Astrocyte of the spinal cord (primary cell): Measurements from ENCODE around the gene PPCS.
A peak's percentile ranks its signal among the peaks of the same experiment; 100 is the strongest.
"Not testable (repeated sequence)": the region's sequence is repeated elsewhere in the genome, so short reads cannot be mapped to it uniquely, and the experiment has no call there.

Experiments used
- DNase-seq: peaks from one replicate; pipeline ENCODE4 v3.0.0; 2011; ENCODE audit warnings: low read depth, low spot score
- H3K4me3 ChIP-seq: 2 replicates; pipeline ENCODE4 v1.5.1; 2011; ENCODE audit warnings: low read depth, mild to moderate bottlenecking, low read length, moderate library complexity
- in situ Hi-C: cut with HindIII; loops from 2 replicates; pipeline ENCODE4 v1.10.0; 2017; ENCODE audit warnings: low sequenced_read_pairs
- TF ChIP-seq, protein P1 (sequence below): IDR thresholded peaks from 2 replicates; pipeline ENCODE4 v1.5.1; 2012; ENCODE audit warnings: low read depth, mild to moderate bottlenecking, low read length, inconsistent platforms

Gene PPCS

DNA sequence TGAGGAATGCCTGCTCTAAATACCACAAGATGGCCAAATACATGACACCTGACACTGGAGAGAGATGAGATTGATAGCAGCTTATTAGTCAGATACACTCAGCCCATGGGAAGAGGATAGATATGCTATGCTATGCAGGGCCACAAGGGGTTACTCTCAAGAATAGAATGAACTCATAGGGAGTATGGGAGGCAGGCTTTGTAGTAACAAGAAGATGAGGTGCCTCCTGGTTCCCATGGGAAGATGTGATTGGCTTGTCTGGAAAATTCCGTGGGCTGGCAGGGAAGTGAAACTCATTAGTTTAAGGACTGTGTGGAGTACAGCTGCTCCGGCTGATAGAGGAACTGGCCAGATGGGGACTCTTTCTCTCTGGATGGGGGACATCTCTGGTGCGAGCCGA is 23.3 kb downstream of the PPCS start:
- TF ChIP-seq, protein P1, sequence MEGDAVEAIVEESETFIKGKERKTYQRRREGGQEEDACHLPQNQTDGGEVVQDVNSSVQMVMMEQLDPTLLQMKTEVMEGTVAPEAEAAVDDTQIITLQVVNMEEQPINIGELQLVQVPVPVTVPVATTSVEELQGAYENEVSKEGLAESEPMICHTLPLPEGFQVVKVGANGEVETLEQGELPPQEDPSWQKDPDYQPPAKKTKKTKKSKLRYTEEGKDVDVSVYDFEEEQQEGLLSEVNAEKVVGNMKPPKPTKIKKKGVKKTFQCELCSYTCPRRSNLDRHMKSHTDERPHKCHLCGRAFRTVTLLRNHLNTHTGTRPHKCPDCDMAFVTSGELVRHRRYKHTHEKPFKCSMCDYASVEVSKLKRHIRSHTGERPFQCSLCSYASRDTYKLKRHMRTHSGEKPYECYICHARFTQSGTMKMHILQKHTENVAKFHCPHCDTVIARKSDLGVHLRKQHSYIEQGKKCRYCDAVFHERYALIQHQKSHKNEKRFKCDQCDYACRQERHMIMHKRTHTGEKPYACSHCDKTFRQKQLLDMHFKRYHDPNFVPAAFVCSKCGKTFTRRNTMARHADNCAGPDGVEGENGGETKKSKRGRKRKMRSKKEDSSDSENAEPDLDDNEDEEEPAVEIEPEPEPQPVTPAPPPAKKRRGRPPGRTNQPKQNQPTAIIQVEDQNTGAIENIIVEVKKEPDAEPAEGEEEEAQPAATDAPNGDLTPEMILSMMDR, result peak; percentile 17
- in situ Hi-C loops, result no loop called here
- no peak for DNase-seq

DNA sequence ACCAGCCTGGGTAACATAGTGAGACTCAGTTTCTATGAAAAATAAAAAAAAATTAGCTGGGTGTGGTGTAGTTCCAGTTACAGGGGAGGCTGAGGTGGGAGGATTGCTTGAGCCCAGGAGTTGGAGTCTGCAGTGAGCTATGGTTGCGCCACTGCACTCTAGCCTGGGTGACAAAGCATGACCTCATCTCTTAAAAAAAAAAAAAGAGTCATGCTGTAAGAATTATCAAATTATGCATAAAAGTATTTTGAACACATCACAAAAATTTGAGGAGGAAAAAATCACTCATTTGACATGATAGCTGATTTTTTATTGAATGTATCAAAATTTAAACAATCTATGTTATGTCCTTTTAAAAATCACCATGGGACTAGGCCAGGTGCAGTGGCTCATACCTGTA is 24.6 kb downstream of the PPCS start:
- no peak overlapping the region for H3K4me3 ChIP-seq
- TF ChIP-seq, protein P1, result no peak
- no peak for DNase-seq
- in situ Hi-C loops, result no loop called here

More for the DNA sequence above, 23.3 kb downstream of the PPCS start:
- H3K4me3 ChIP-seq, result no peak overlapping the region

DNA sequence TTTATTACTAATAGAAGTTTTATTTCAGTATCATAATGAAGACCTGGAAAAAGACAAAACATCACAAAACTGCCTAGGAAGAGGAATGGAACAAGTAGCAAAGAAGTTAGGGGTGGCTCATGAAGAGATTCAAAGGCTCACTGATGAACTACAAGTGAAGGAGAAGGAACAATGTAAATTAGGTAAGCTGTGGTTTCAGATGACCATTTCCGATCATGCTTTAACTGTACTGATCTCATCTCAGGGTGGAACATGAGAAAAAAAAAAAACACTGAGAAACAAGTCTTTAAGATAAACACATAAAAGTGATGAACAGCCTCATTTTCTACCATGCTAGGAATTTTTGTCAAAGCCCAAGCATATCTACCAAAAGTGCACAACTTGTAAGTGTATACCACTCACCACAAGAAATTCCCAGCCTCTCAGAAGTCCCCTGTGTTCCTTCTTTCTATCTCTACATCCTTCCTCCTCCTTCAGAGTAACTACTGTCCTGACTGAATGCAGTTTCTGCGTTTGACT is 26.4 kb downstream of the PPCS start:
- peak; percentile 33 for DNase-seq
- no peak overlapping the region for H3K4me3 ChIP-seq
- in situ Hi-C loops, result no loop called here
- TF ChIP-seq, protein P1, result no peak

DNA sequence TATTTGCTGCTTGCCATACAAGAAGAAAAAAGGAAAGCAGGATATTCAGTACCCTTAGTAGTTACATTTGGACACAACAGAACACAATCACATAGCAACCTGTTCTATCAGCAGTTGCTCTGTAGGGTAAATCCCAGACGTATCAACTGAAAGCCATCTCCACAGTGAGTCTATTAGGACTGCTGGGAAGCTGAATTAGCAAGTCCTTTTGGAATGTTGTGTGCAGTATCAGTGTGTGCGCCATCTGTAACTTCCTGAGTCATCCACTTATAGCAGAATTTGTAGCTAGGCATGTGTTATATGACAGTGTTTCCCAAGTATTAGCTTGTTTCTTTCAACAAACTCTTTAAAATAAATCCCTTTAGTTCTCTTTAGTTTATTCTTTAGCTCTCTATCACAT is 28.0 kb downstream of the PPCS start:
- in situ Hi-C loops, result no loop called here
- H3K4me3 ChIP-seq, result no peak overlapping the region
- TF ChIP-seq, protein P1, result no peak
- DNase-seq, result peak; percentile 87

DNA sequence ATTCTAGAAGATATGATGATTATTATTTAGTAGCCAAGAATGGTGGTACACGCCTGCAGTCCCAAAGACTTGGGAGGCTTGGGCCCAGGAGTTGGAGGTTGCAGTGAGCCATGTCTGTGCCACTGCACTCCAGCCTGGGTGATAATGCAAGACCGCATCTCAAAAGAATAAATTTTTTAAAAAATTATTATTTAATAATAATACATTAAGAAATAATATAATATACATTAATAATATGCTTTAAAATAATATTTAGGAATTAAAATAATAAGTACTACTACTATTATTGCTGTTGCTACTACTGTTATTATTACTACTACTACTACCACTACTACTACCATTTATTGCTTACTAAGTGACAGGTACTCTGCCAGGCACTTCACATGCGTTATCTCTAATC is 33.9 kb downstream of the PPCS start:
- TF ChIP-seq, protein P1, result no peak
- no peak for DNase-seq
- in situ Hi-C loops, result no loop called here
- no peak overlapping the region for H3K4me3 ChIP-seq

DNA sequence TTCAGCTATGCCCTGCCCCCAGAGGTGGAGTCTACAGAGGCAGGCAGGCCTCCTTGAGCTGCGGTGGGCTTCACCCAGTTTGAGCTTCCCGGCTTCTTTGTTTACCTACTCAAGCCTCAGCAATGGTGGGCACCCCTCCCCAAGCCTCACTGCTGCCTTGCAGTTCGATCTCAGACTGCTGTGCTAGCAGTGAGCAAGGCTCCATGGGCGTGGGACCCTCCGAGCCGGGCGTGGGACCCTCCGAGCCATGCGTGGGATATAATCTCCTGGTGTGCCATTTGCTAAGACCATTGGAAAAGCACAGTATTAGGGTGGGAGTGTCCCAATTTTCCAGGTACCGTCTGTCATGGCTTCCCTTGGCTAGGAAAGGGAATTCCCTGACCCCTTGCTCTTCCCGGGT is 45.7 kb downstream of the PPCS start:
- H3K4me3 ChIP-seq, DNase-seq, in situ Hi-C loops: not testable (repeated sequence)

DNA sequence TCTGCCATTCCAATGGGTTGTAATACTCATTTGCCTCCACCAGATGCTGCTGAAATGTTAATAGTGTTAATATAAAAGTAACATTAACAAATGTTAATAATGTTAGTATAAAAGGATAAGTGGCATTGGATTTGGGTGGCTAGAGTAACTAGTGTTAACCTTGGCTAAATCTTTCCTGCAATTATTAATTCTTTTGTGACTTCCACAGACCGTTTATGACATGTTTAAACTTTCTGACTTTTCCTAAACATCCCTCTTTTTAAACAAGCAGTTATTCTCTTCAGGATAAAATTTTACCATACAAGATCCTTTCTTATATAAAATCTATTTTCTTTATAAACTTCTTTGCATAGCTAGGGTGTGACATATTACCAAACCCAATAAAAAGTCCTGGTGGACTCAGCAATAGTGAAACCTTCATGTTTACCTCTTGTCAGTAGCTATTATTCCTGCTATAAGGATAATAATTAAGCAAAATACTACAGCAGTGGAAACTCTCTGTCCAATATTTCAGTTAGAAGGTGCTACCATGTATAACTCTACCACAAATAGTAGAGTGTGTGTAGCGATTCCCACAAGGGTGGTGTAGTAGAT is 48.3 kb downstream of the PPCS start:
- H3K4me3 ChIP-seq, result no peak overlapping the region
- TF ChIP-seq, protein P1, result no peak
- in situ Hi-C loops, result no loop called here
- DNase-seq, result no peak
